Transverse colon (tissue), 4 donors: Measurements from ENCODE around the gene TMEM26. TPM values are rescaled to one million over a fixed set of nuclear protein-coding genes. Genes with fewer than 3 reads are reported as not detected.

ENCODE experiments used
- DNase-seq: peaks from one replicate; pipeline ENCODE4 v3.0.0-alpha.2; 2019
- H3K27ac ChIP-seq, 4 donors: fragments of 200-600 bp; sonication (generic); 2 replicates each; pipeline ENCODE4 v1.5.1; 2016 to 2018; ENCODE audit warnings: inconsistent platforms in 4 of 4
- H3K27me3 ChIP-seq: fragments of 200-600 bp; sonication (generic); 2 replicates; pipeline ENCODE4 v1.5.1; 2017; ENCODE audit warnings: inconsistent platforms
- H3K36me3 ChIP-seq, 4 donors: fragments of 200-600 bp; sonication (generic); 2 replicates each; pipeline ENCODE4 v1.5.1; 2017 to 2019; ENCODE audit warnings: inconsistent platforms in 4 of 4
- H3K4me1 ChIP-seq, 4 donors: fragments of 200-600 bp; sonication (generic); 2 replicates each; pipeline ENCODE4 v1.5.1; 2017 to 2020; ENCODE audit warnings: inconsistent platforms in 4 of 4
- H3K4me3 ChIP-seq, 4 donors: fragments of 200-600 bp; sonication (generic); 1 replicate in 1 of 4; 2 replicates in 3 of 4; pipeline versions ENCODE4 v1.5.1 to v1.6.1; 2017 to 2019; ENCODE audit warnings: inconsistent platforms in 4 of 4
- H3K9me3 ChIP-seq, 2 donors: fragments of 200-600 bp; sonication (generic); 2 replicates each; pipeline ENCODE4 v1.5.1; 2017 to 2019; ENCODE audit warnings: inconsistent platforms in 2 of 2
- CTCF ChIP-seq, 5 experiments: fragments of 200-600 bp in 3 of 5; fragments of 450-650 bp in 2 of 5; sonication (generic) in 3 of 5; IDR thresholded peaks; 1 replicate in 2 of 5; 2 replicates in 3 of 5; pipeline ENCODE4 v1.5.1; 2016 to 2017; ENCODE audit warnings: antibody characterized with exemption in 5 of 5, inconsistent platforms in 3 of 5, mild to moderate bottlenecking in 2 of 5, moderate library complexity in 1 of 5
- EP300 ChIP-seq: sonication (generic); formaldehyde crosslinking; IDR thresholded peaks from one replicate; pipeline ENCODE4 v1.6.1; 2017; ENCODE audit warnings: antibody characterized with exemption, low read depth
- POLR2A ChIP-seq: fragments of 450-650 bp; IDR thresholded peaks from one replicate; pipeline ENCODE4 v1.6.1; 2016; ENCODE audit warnings: antibody characterized with exemption, mild to moderate bottlenecking, moderate library complexity
- POLR2AphosphoS5 ChIP-seq, 3 donors: sonication (generic); formaldehyde crosslinking; IDR thresholded peaks; one replicate each; pipeline ENCODE4 v1.6.1; 2016; ENCODE audit warnings: antibody characterized with exemption in 3 of 3
- WGBS, 2 donors: methylation state at CpG; one replicate each; pipeline ENCODE4 v1.1.5; 2018; ENCODE audit warnings: low coverage in 1 of 2; 5-methylcytosine and 5-hydroxymethylcytosine counted together
- in situ Hi-C, 4 donors: fragments of 200-750 bp; cut with MboI; loops; one replicate each; pipeline versions ENCODE4 v1.15.0 to v1.15.1; 2017; ENCODE audit warnings: low sequenced_read_pairs in 3 of 4, low pct_ligation_motif_present in 1 of 4, low pct_unique_long_range_greater_than_20kb in 1 of 4
- intact Hi-C: fragments of 100-400 bp; cut with DNase I; formaldehyde crosslinking; loops from one replicate; pipeline ENCODE4 v1.15.1; 2023; ENCODE audit warnings: low total_unique reads
- total RNA-seq, 4 donors: library from RNA; depleted of rRNA; stranded (reverse); fragments of >200 nt; gene quantifications; one replicate each; pipeline ENCODE4 v1.1.0, GENCODE V29; 2016

TMEM26 gene
- total RNA-seq, 4 donors from 2014 or later = 0.27 to 3.0 (median 1.9) TPM; not detected in 1

GRCh38 chr10:61464461-61465170 is 11.4 kb upstream of the TMEM26 start:
- H3K36me3 ChIP-seq = no peaks in the 10 kb centered on the region
- H3K4me1 ChIP-seq = no peaks in the 10 kb centered on the region
- no peaks in the 10 kb centered on the region for H3K27me3 ChIP-seq
- in situ Hi-C loops = no loop called here
- TF ChIP-seq POLR2AphosphoS5 (IDR thresholded peaks at IDR 0.05) (no peak), CTCF (IDR thresholded peaks at IDR 0.05) (no peak), POLR2A (no peak), EP300 (no peak)
- WGBS, 2 donors = 62 to 69% methylated on average over 5 to 6 of the region's 6 CpGs
- no peak overlapping the region for H3K4me3 ChIP-seq
- intact Hi-C loops = no loop called here
- no peaks in the 10 kb centered on the region for H3K9me3 ChIP-seq
- DNase-seq = no peak
- H3K27ac ChIP-seq = no peak overlapping the region

DNA sequence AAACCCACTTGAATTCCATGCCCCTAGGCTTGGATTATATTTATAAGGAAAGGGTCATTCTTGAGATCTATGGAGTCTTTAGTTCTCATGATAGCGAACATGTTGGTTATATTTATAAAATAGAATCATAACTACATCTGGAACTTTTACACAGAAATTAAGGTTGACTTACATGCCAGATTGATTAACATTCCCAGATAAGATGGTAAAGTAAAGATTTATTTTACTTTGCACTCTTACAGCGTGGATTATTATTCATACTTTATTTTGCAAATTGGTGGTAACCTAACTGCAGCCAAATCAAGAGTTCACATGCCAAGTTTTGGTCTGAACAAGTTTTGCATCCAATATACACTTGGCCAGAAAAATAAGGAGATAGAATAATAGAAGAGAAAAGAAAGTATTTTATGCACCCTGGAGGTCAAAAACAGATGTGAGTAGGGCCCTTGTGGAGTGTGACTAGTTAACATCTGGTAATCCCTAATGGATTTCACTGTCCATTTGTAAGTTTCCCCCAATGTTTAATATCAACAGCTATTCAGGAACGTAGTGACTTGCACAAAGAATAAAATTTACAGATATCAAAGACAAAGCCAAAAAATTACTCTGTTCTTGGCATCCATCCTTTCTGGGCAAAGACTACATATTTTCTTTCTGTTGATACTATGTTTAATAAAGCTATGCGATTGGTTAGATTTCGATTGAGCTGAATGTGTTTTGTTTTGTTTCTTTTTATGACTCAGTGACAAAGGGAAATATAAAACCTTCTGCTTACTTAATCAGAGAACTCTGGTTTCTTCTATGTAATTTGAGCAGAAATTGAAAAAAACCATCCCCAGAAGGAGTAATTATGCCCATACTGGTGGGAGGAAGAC is 10.1 kb upstream of the TMEM26 start:
- TF ChIP-seq EP300 = no peak
- TF ChIP-seq POLR2A = no peak
- no peak for TF ChIP-seq CTCF (IDR thresholded peaks at IDR 0.05)
- no peak for TF ChIP-seq POLR2AphosphoS5 (IDR thresholded peaks at IDR 0.05)
- H3K9me3 ChIP-seq = no peaks in the 10 kb centered on the region

DNA sequence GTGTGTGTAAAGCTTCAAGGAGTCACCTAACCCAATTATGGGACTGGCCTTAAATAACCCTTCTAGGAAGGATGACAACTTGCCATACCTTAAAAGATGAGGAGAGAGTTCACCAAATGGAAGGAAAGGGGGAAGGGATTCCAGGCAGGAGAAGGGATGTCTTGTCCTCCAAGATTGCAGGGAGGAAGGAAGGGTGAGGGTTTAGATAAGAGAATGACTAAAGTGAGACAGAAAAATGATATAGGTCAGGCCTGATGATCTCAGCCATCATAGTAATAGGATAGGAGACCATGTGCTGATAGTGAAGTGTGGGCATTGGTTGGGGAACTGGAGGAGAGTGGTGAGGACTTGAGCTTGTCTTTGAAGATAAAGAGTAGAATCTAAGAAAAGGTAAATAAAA is 7.7 kb upstream of the TMEM26 start:
- TF ChIP-seq CTCF (IDR thresholded peaks at IDR 0.05) (no peak), POLR2AphosphoS5 (IDR thresholded peaks at IDR 0.05) (no peak), EP300 (no peak), POLR2A (no peak)
- intact Hi-C loops = no loop called here
- no peaks in the 10 kb centered on the region for H3K27me3 ChIP-seq
- H3K27ac ChIP-seq = no peak overlapping the region
- no peaks in the 10 kb centered on the region for H3K36me3 ChIP-seq
- H3K4me3 ChIP-seq = no peak overlapping the region
- in situ Hi-C loops = no loop called here
- no peaks in the 10 kb centered on the region for H3K4me1 ChIP-seq
- DNase-seq = no peak
- H3K9me3 ChIP-seq = no peaks in the 10 kb centered on the region

More for the DNA sequence above, 10.1 kb upstream of the TMEM26 start:
- DNase-seq = no peak
- Histone ChIP-seq H3K36me3 (no peaks in the 10 kb centered on the region), H3K27me3 (no peaks in the 10 kb centered on the region), H3K27ac (peak overlapping the region in 2 of 4 donors; percentile 7 to 53), H3K4me3 (no peak overlapping the region), H3K4me1 (no peaks in the 10 kb centered on the region)
- intact Hi-C loops = no loop called here
- in situ Hi-C loops = no loop called here
- WGBS, 2 donors = 58 to 61% methylated on average over 5 of the region's 5 CpGs

GRCh38 chr10:61458031-61458430 is 4.8 kb upstream of the TMEM26 start:
- intact Hi-C loops = no loop called here
- in situ Hi-C loops = no loop called here

More at GRCh38 chr10:61458031-61458430, 4.8 kb upstream of the TMEM26 start:
- no peak overlapping the region for H3K4me3 ChIP-seq
- DNase-seq = no peak
- H3K36me3 ChIP-seq = no peaks in the 10 kb centered on the region
- H3K9me3 ChIP-seq = no peaks in the 10 kb centered on the region
- TF ChIP-seq POLR2A (no peak), EP300 (no peak), CTCF (IDR thresholded peaks at IDR 0.05) (no peak), POLR2AphosphoS5 (IDR thresholded peaks at IDR 0.05) (no peak)
- H3K27ac ChIP-seq = no peak overlapping the region
- H3K4me1 ChIP-seq = peaks cover 0 to 4% (median 0%) of the 10 kb centered on the region in 4 donors
- peaks cover 8% of the 10 kb centered on the region for H3K27me3 ChIP-seq
- 69 to 75% methylated on average over 3 of the region's 3 CpGs for WGBS, 2 donors
